Gastrocnemius medialis (tissue), 4 donors: ENCODE results near the gene FBXL7. TPM values are rescaled to one million over a fixed set of nuclear protein-coding genes. Genes with fewer than 3 reads are reported as not detected.
A peak's percentile ranks its signal among the peaks of the same experiment; 100 is the strongest.

Experiments
- ATAC-seq, 2 donors: fragments of 150-250 bp; one replicate each; pipeline ENCODE4 v1.9.1; 2016
- DNase-seq, 2 donors: peaks; one replicate each; pipeline ENCODE4 v3.0.0-alpha.2; 2019
- H3K27ac ChIP-seq, 4 donors: fragments of 200-600 bp; sonication (generic); 1 replicate in 1 of 4; 2 replicates in 3 of 4; pipeline ENCODE4 v1.5.1; 2016 to 2018; ENCODE audit warnings: mild to moderate bottlenecking in 2 of 4, moderate library complexity in 1 of 4
- H3K27me3 ChIP-seq, 3 donors: fragments of 200-600 bp; sonication (generic) in 2 of 3; 1 replicate in 1 of 3; 2 replicates in 2 of 3; pipeline versions ENCODE4 v1.5.1 to v1.6.0; 2016 to 2019; ENCODE audit warnings: mild to moderate bottlenecking in 1 of 3, moderate library complexity in 1 of 3
- H3K36me3 ChIP-seq, 2 donors: fragments of 200-600 bp; sonication (generic) in 1 of 2; one replicate each; pipeline ENCODE4 v1.5.1; 2017 to 2018
- H3K4me1 ChIP-seq, 2 donors: fragments of 200-600 bp; sonication (generic) in 1 of 2; one replicate each; pipeline ENCODE4 v1.5.1; 2016 to 2017; ENCODE audit warnings: mild to moderate bottlenecking in 2 of 2
- H3K4me3 ChIP-seq, 4 donors: fragments of 200-600 bp; sonication (generic) in 3 of 4; 1 replicate in 1 of 4; 2 replicates in 3 of 4; pipeline ENCODE4 v1.5.1; 2016 to 2019; ENCODE audit warnings: mild to moderate bottlenecking in 2 of 4
- H3K9me3 ChIP-seq, 3 donors: fragments of 200-600 bp; sonication (generic) in 2 of 3; 1 replicate in 1 of 3; 2 replicates in 2 of 3; pipeline ENCODE4 v1.5.1; 2016 to 2019
- CTCF ChIP-seq, 5 experiments: fragments of 450-650 bp in 3 of 5; fragments of 200-600 bp in 2 of 5; sonication (generic) in 2 of 5; IDR thresholded peaks in 4 of 5; conservative IDR thresholded peaks in 1 of 5; 1 replicate in 4 of 5; 2 replicates in 1 of 5; pipeline ENCODE4 v1.5.1; 2016 to 2019; ENCODE audit warnings: antibody characterized with exemption in 5 of 5, mild to moderate bottlenecking in 3 of 5, moderate library complexity in 3 of 5
- POLR2A ChIP-seq, 2 donors: fragments of 450-650 bp; IDR thresholded peaks; one replicate each; pipeline ENCODE4 v1.6.1; 2017; ENCODE audit warnings: antibody characterized with exemption in 2 of 2, mild to moderate bottlenecking in 2 of 2, moderate library complexity in 2 of 2
- in situ Hi-C, 4 donors: fragments of 200-750 bp; cut with MboI; loops; one replicate each; pipeline versions ENCODE4 v1.15.0 to v1.8.0; 2017; ENCODE audit warnings: low sequenced_read_pairs in 4 of 4
- intact Hi-C: fragments of 100-400 bp; cut with DNase I; formaldehyde crosslinking; loops from one replicate; pipeline ENCODE4 v1.15.1; 2023; ENCODE audit warnings: low total_unique reads
- total RNA-seq, 4 donors: library from RNA; depleted of rRNA; stranded (reverse); fragments of >200 nt; gene quantifications; one replicate each; pipeline versions ENCODE4 v1.1.0 to v1.2.3, GENCODE V29; 2016

FBXL7 gene
- total RNA-seq, 4 donors from 2014 or later: 2.4 to 4.9 (median 3.1) TPM

- no peak for DNase-seq
- H3K27ac ChIP-seq: no peak overlapping the region
- no peaks in the 10 kb centered on the region for H3K36me3 ChIP-seq
- TF ChIP-seq CTCF (IDR thresholded peaks at IDR 0.05 in 4 of 5, conservative IDR thresholded peaks at IDR 0.05 in 1 of 5) (no peak), POLR2A (IDR thresholded peaks at IDR 0.05) (no peak)
- peak in 1 of 2 donors; percentile 54 for ATAC-seq
- H3K27me3 ChIP-seq: no peaks in the 10 kb centered on the region
- H3K9me3 ChIP-seq: no peaks in the 10 kb centered on the region
- peaks cover under 1 to 5% of the 10 kb centered on the region in 2 donors for H3K4me1 ChIP-seq
- in situ Hi-C loops (no loop called here), intact Hi-C loops (no loop called here)
- no peak overlapping the region for H3K4me3 ChIP-seq
Observed at GRCh38 chr5:15897656-15898055, 397.7 kb downstream of the FBXL7 start.

GRCh38 chr5:15898641-15899040 is 398.7 kb downstream of the FBXL7 start:
- no peak for TF ChIP-seq POLR2A (IDR thresholded peaks at IDR 0.05)
- TF ChIP-seq CTCF (IDR thresholded peaks at IDR 0.05 in 4 of 5, conservative IDR thresholded peaks at IDR 0.05 in 1 of 5): no peak
- in situ Hi-C loops (no loop called here), intact Hi-C loops (no loop called here)
- DNase-seq (no peak), ATAC-seq (no peak)
- H3K9me3 ChIP-seq: no peaks in the 10 kb centered on the region
- no peaks in the 10 kb centered on the region for H3K27me3 ChIP-seq
- H3K4me1 ChIP-seq: peaks cover 2 to 7% of the 10 kb centered on the region in 2 donors
- no peak overlapping the region for H3K4me3 ChIP-seq
- H3K36me3 ChIP-seq: no peaks in the 10 kb centered on the region
- H3K27ac ChIP-seq: no peak overlapping the region

- Histone ChIP-seq H3K27ac (no peak overlapping the region), H3K9me3 (no peaks in the 10 kb centered on the region), H3K27me3 (no peaks in the 10 kb centered on the region), H3K36me3 (no peaks in the 10 kb centered on the region), H3K4me3 (no peak overlapping the region), H3K4me1 (peaks cover 2 to 14% of the 10 kb centered on the region in 2 donors)
- in situ Hi-C loops (no loop called here), intact Hi-C loops (no loop called here)
- TF ChIP-seq POLR2A (IDR thresholded peaks at IDR 0.05) (no peak), CTCF (IDR thresholded peaks at IDR 0.05 in 4 of 5, conservative IDR thresholded peaks at IDR 0.05 in 1 of 5) (no peak)
- ATAC-seq: no peak
- no peak for DNase-seq
Observed at GRCh38 chr5:15899481-15899880, 399.5 kb downstream of the FBXL7 start.

- TF ChIP-seq POLR2A (IDR thresholded peaks at IDR 0.05): no peak
- no peak for TF ChIP-seq CTCF (IDR thresholded peaks at IDR 0.05 in 4 of 5, conservative IDR thresholded peaks at IDR 0.05 in 1 of 5)
- intact Hi-C loops: no loop called here
Observed at GRCh38 chr5:15901151-15901550, 401.2 kb downstream of the FBXL7 start.

GRCh38 chr5:15902066-15902465 is 402.1 kb downstream of the FBXL7 start:
- Histone ChIP-seq H3K27ac (peak overlapping the region in 1 of 4 donors; percentile 8), H3K36me3 (no peaks in the 10 kb centered on the region), H3K4me1 (peaks cover 2 to 20% of the 10 kb centered on the region in 2 donors), H3K4me3 (no peak overlapping the region), H3K9me3 (no peaks in the 10 kb centered on the region), H3K27me3 (no peaks in the 10 kb centered on the region)
- ATAC-seq: no peak
- DNase-seq: no peak
- no peak for TF ChIP-seq POLR2A (IDR thresholded peaks at IDR 0.05)
- TF ChIP-seq CTCF (IDR thresholded peaks at IDR 0.05 in 4 of 5, conservative IDR thresholded peaks at IDR 0.05 in 1 of 5): no peak
- intact Hi-C loops (no loop called here), in situ Hi-C loops (no loop called here)

More at GRCh38 chr5:15901151-15901550, 401.2 kb downstream of the FBXL7 start:
- in situ Hi-C loops: no loop called here
- no peak for DNase-seq
- H3K9me3 ChIP-seq: no peaks in the 10 kb centered on the region
- H3K36me3 ChIP-seq: no peaks in the 10 kb centered on the region
- no peak for ATAC-seq
- no peak overlapping the region for H3K27ac ChIP-seq
- peaks cover 2 to 20% of the 10 kb centered on the region in 2 donors for H3K4me1 ChIP-seq
- no peak overlapping the region for H3K4me3 ChIP-seq
- no peaks in the 10 kb centered on the region for H3K27me3 ChIP-seq
